Psoas muscle (tissue), 8 donors: ENCODE results near the gene COL4A3. TPM values are rescaled to one million over a fixed set of nuclear protein-coding genes. Genes with fewer than 3 reads are reported as not detected.

Experiments
- ATAC-seq, 4 donors: fragments of 200-7000 bp; cut with Tn5 transposase; one replicate each; pipeline ENCODE4 v1.9.1; 2020; ENCODE audit warnings: moderate library complexity in 3 of 4, mild to moderate bottlenecking in 2 of 4
- DNase-seq, 2 donors: peaks; one replicate each; pipeline ENCODE4 v3.0.0-alpha.2; 2020
- H3K27ac ChIP-seq: fragments of 200-600 bp; one replicate; pipeline ENCODE4 v1.8.0; 2022
- H3K27me3 ChIP-seq, 3 donors: fragments of 200-600 bp in 1 of 3; one replicate each; pipeline versions ENCODE4 v1.6.1 to v1.8.0; 2013 to 2022; ENCODE audit warnings: low read length in 2 of 3, mild to moderate bottlenecking in 2 of 3, moderate library complexity in 1 of 3; ENCODE audit not compliant: insufficient read depth in 3 of 3
- H3K36me3 ChIP-seq, 2 donors: fragments of 200-600 bp in 1 of 2; one replicate each; pipeline versions ENCODE4 v1.6.1 to v1.8.0; 2013 to 2022; ENCODE audit warnings: low read depth in 1 of 2, mild to moderate bottlenecking in 1 of 2, moderate library complexity in 1 of 2; ENCODE audit not compliant: insufficient read depth in 1 of 2
- H3K4me1 ChIP-seq: fragments of 200-600 bp; one replicate; pipeline ENCODE4 v1.8.0; 2022
- H3K4me3 ChIP-seq: fragments of 200-600 bp; one replicate; pipeline ENCODE4 v1.8.0; 2022; ENCODE audit warnings: mild to moderate bottlenecking
- H3K9me3 ChIP-seq: fragments of 200-600 bp; one replicate; pipeline ENCODE4 v1.8.0; 2022
- WGBS, 3 donors: extraction: QIAGEN DNeasy Blood & Tissue Kit; methylation state at CpG; one replicate each; pipeline versions ENCODE4 v1.1.6 to v1.1.7; 2013; 5-methylcytosine and 5-hydroxymethylcytosine counted together
- intact Hi-C, 2 donors: fragments of 100-400 bp; cut with DNase I; formaldehyde crosslinking; loops; one replicate each; pipeline versions ENCODE4 v1.11.0 to v1.14.2; 2022
- polyA plus RNA-seq, 3 donors: library from polyadenylated mRNA; stranded (reverse); fragments of 200-250 nt; gene quantifications; one replicate each; pipeline ENCODE4 v1.2.3, GENCODE V29; 2013
- total RNA-seq, 4 donors: library from RNA; stranded (reverse); fragmentation: NEBNext Ultra II Directional in 2 of 4; extraction: Animal tissue kit (Norgen Biotek cat#: 25700) in 2 of 4; gene quantifications; one replicate each; pipeline versions ENCODE4 v1.2.1 to v1.2.4, GENCODE V29; 2021 to 2023
- TF ChIP-seq, protein P1 (sequence below): fragments of 200-600 bp; IDR thresholded peaks from one replicate; pipeline ENCODE4 v1.8.0; 2022; ENCODE audit warnings: antibody characterized with exemption
- donor health status: healthy with polysubstance abuse.
- donor health status: DM: no; HTN: no; CAD: no; lungs with moderate emphysema.
- donor health status: Bipolar disorder and iron deficiency.
- donor health status: healthy.
- donor health status: DM: yes; HTN: yes; CAD: no.
- donor health status: DM: no; HTN: no; CAD: no.
- donor health status: DM: no; HTN: no; CAD: no.
- donor health status: DM: yes; HTN: yes; CAD: no.

COL4A3 gene
- total and polyA plus RNA-seq, 7 donors, result 3.1 to 29.4 (median 5.6) TPM

- peaks cover 0 to 92% of the 10 kb centered on the region in 2 donors for H3K36me3 ChIP-seq
- H3K27me3 ChIP-seq, result no peaks in the 10 kb centered on the region
- DNase-seq (no peak), ATAC-seq (no peak)
- H3K9me3 ChIP-seq, result no peaks in the 10 kb centered on the region
- intact Hi-C loops, result no loop called here
- no peaks in the 10 kb centered on the region for H3K4me1 ChIP-seq
- TF ChIP-seq, protein P1, sequence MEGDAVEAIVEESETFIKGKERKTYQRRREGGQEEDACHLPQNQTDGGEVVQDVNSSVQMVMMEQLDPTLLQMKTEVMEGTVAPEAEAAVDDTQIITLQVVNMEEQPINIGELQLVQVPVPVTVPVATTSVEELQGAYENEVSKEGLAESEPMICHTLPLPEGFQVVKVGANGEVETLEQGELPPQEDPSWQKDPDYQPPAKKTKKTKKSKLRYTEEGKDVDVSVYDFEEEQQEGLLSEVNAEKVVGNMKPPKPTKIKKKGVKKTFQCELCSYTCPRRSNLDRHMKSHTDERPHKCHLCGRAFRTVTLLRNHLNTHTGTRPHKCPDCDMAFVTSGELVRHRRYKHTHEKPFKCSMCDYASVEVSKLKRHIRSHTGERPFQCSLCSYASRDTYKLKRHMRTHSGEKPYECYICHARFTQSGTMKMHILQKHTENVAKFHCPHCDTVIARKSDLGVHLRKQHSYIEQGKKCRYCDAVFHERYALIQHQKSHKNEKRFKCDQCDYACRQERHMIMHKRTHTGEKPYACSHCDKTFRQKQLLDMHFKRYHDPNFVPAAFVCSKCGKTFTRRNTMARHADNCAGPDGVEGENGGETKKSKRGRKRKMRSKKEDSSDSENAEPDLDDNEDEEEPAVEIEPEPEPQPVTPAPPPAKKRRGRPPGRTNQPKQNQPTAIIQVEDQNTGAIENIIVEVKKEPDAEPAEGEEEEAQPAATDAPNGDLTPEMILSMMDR, result no peak
- no peak overlapping the region for H3K4me3 ChIP-seq
- H3K27ac ChIP-seq, result no peak overlapping the region
Measured at GRCh38 chr2:227118353-227118752, 46.1 kb upstream of the COL4A3 start.

DNA sequence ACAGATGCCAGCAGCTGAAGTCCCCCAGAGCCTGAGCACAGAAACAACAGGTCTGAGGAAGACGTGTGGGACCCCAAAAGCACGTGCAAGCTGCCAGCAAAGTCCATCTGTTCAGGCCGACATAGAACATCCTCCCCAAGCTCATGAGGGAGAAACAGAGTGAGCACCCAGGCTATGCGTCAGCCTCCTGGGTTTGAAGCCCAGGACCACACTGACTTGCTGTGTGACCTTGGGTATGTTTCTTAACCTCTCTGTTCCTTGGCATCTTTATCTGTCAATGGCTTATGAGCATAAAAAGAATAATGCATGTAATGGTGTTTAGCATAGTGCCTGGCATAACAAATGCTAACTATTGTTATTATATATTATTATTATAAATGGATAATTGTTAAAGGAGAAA is 40.7 kb upstream of the COL4A3 start:
- Histone ChIP-seq H3K4me3 (no peak overlapping the region), H3K4me1 (no peaks in the 10 kb centered on the region), H3K27ac (no peak overlapping the region), H3K36me3 (peaks cover 0 to 69% of the 10 kb centered on the region in 2 donors), H3K9me3 (no peaks in the 10 kb centered on the region), H3K27me3 (no peaks in the 10 kb centered on the region)
- 65 to 78% (median 67%) methylated on average over 4 of the region's 4 CpGs for WGBS, 3 donors
- intact Hi-C loops, result no loop called here
- no peak for ATAC-seq
- no peak for DNase-seq
- TF ChIP-seq, protein P1, result no peak

- no peak for ATAC-seq
- intact Hi-C loops, result no loop called here
- H3K4me1 ChIP-seq, result peaks cover under 1% of the 10 kb centered on the region
- no peaks in the 10 kb centered on the region for H3K9me3 ChIP-seq
- TF ChIP-seq, protein P1, result no peak
- no peaks in the 10 kb centered on the region for H3K27me3 ChIP-seq
- no peak for DNase-seq
- no peak overlapping the region for H3K27ac ChIP-seq
- WGBS, 3 donors, result 73 to 76% (median 74%) methylated on average over 2 of the region's 2 CpGs
- no peak overlapping the region for H3K4me3 ChIP-seq
- H3K36me3 ChIP-seq, result peaks cover 0 to 58% of the 10 kb centered on the region in 2 donors
Measured at GRCh38 chr2:227124811-227125210, 39.6 kb upstream of the COL4A3 start.

- H3K27me3 ChIP-seq, result no peaks in the 10 kb centered on the region
- WGBS, 3 donors, result 68 to 87% (median 82%) methylated on average over 5 of the region's 5 CpGs
- H3K36me3 ChIP-seq, result peaks cover 0 to 51% of the 10 kb centered on the region in 2 donors
- no peak overlapping the region for H3K27ac ChIP-seq
- intact Hi-C loops, result no loop called here
- H3K9me3 ChIP-seq, result no peaks in the 10 kb centered on the region
- no peak overlapping the region for H3K4me3 ChIP-seq
- TF ChIP-seq, protein P1, result no peak
- H3K4me1 ChIP-seq, result peaks cover 4% of the 10 kb centered on the region
- no peak for ATAC-seq
- no peak for DNase-seq
Measured at GRCh38 chr2:227125506-227125905, 38.9 kb upstream of the COL4A3 start.

GRCh38 chr2:227127201-227127600 is 37.2 kb upstream of the COL4A3 start:
- no peak for DNase-seq
- no peak for ATAC-seq
- TF ChIP-seq, protein P1, result no peak
- Histone ChIP-seq H3K4me3 (no peak overlapping the region), H3K27ac (no peak overlapping the region), H3K27me3 (no peaks in the 10 kb centered on the region), H3K9me3 (no peaks in the 10 kb centered on the region), H3K36me3 (peaks cover 0 to 37% of the 10 kb centered on the region in 2 donors), H3K4me1 (peaks cover 12% of the 10 kb centered on the region)
- WGBS, 3 donors, result 24 to 34% (median 25%) methylated on average over 8 of the region's 8 CpGs
- intact Hi-C loops, result no loop called here
